Ovary (tissue), 3 donors: ENCODE measurements around the gene ACVR1.

Experiments used
- EP300 ChIP-seq: sonication (generic); formaldehyde crosslinking; IDR thresholded peaks from one replicate; pipeline ENCODE4 v1.6.1; 2017; ENCODE audit warnings: antibody characterized with exemption
- POLR2A ChIP-seq: fragments of 450-650 bp; IDR thresholded peaks from one replicate; pipeline ENCODE4 v1.6.1; 2017; ENCODE audit warnings: antibody characterized with exemption, mild to moderate bottlenecking, moderate library complexity
- TF ChIP-seq, protein P1 (sequence below), 3 donors: fragments of 450-650 bp in 2 of 3; fragments of 200-600 bp in 1 of 3; IDR thresholded peaks; one replicate each; pipeline versions ENCODE4 v1.5.1 to v1.8.0; 2016 to 2022; ENCODE audit warnings: antibody characterized with exemption in 3 of 3, mild to moderate bottlenecking in 1 of 3
- donor health status: DM: no; HTN: no; CAD: no.

DNA sequence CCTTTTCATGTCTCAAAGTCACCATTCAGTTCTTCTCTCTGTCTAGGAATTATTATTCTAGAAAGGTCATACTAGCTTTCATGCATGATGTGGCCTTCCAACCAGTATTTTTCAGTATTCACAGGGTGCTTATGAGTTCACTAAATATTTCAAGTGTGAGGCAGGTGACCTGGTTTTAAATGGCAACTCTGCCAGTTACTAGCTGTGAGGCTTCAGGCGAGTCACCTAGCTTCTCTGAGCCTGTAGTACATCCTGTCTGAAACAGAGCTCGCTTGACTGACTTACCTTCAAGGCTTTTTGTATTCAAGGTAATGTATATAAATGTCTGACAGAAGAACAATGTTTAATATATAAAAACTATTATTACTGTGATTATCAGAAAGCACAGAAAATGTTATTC, 19.4 kb upstream of the ACVR1 start:
- TF ChIP-seq, protein P1, sequence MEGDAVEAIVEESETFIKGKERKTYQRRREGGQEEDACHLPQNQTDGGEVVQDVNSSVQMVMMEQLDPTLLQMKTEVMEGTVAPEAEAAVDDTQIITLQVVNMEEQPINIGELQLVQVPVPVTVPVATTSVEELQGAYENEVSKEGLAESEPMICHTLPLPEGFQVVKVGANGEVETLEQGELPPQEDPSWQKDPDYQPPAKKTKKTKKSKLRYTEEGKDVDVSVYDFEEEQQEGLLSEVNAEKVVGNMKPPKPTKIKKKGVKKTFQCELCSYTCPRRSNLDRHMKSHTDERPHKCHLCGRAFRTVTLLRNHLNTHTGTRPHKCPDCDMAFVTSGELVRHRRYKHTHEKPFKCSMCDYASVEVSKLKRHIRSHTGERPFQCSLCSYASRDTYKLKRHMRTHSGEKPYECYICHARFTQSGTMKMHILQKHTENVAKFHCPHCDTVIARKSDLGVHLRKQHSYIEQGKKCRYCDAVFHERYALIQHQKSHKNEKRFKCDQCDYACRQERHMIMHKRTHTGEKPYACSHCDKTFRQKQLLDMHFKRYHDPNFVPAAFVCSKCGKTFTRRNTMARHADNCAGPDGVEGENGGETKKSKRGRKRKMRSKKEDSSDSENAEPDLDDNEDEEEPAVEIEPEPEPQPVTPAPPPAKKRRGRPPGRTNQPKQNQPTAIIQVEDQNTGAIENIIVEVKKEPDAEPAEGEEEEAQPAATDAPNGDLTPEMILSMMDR (IDR thresholded peaks at IDR 0.05), result no peak
- TF ChIP-seq POLR2A (no peak), EP300 (no peak)
